H9 (cell line): ENCODE results near the gene KCNN3. TPM values are rescaled to one million over a fixed set of nuclear protein-coding genes. Genes with fewer than 3 reads are reported as not detected.
"Not testable (repeated sequence)": the region's sequence is repeated elsewhere in the genome, so short reads cannot be mapped to it uniquely, and the experiment has no call there.

Source experiments
- DNase-seq: peaks from one replicate; pipeline ENCODE4 v3.0.0-alpha.2; 2017
- H2AFZ ChIP-seq: one replicate; pipeline ENCODE4 v1.6.1; 2013; ENCODE audit warnings: mild to moderate bottlenecking, low read length, control low read depth, moderate library complexity
- H2AK5ac ChIP-seq: 2 replicates; pipeline ENCODE4 v1.6.1; 2013; ENCODE audit warnings: low read length, control low read depth, mixed read lengths; ENCODE audit not compliant: insufficient read length
- H2BK120ac ChIP-seq: one replicate; pipeline ENCODE4 v1.6.1; 2013; ENCODE audit warnings: low read depth, mild to moderate bottlenecking, low read length, control low read depth, inconsistent platforms; ENCODE audit not compliant: poor library complexity, severe bottlenecking
- H2BK12ac ChIP-seq: 2 replicates; pipeline ENCODE4 v1.6.1; 2013; ENCODE audit warnings: low read length, control low read depth, mixed read lengths, low read depth; ENCODE audit not compliant: insufficient read length
- H2BK15ac ChIP-seq: 2 replicates; pipeline ENCODE4 v1.6.1; 2013; ENCODE audit warnings: low read depth, low read length, control low read depth
- H2BK20ac ChIP-seq: one replicate; pipeline ENCODE4 v1.6.1; 2013; ENCODE audit warnings: low read depth, mild to moderate bottlenecking, low read length, control low read depth, inconsistent platforms; ENCODE audit not compliant: poor library complexity, severe bottlenecking
- H2BK5ac ChIP-seq: 2 replicates; pipeline ENCODE4 v1.6.1; 2013; ENCODE audit warnings: low read length, control low read depth, mixed read lengths; ENCODE audit not compliant: insufficient read length
- H3K14ac ChIP-seq: 2 replicates; pipeline ENCODE4 v1.6.1; 2013; ENCODE audit warnings: low read length, control low read depth; ENCODE audit not compliant: insufficient read depth
- H3K18ac ChIP-seq: 2 replicates; pipeline ENCODE4 v1.6.1; 2013; ENCODE audit warnings: low read depth, mild to moderate bottlenecking, mixed read lengths, low read length, control low read depth; ENCODE audit not compliant: insufficient read length
- H3K23ac ChIP-seq: 2 replicates; pipeline ENCODE4 v1.6.1; 2013; ENCODE audit warnings: low read length, control low read depth, mixed read lengths, low read depth; ENCODE audit not compliant: insufficient read length
- H3K23me2 ChIP-seq: 2 replicates; pipeline ENCODE4 v1.6.1; 2013; ENCODE audit warnings: low read depth, mild to moderate bottlenecking, mixed read lengths, low read length, control low read depth; ENCODE audit not compliant: insufficient read length, poor library complexity, severe bottlenecking
- H3K27ac ChIP-seq: 2 replicates; pipeline ENCODE4 v1.5.1; 2013; ENCODE audit warnings: low read length, control low read depth, mixed read lengths, low read depth; ENCODE audit not compliant: insufficient read length
- H3K27me3 ChIP-seq: 2 replicates; pipeline ENCODE4 v1.6.1; 2013; ENCODE audit warnings: low read length, control low read depth, inconsistent platforms; ENCODE audit not compliant: insufficient read depth
- H3K4ac ChIP-seq: 2 replicates; pipeline ENCODE4 v1.6.1; 2013; ENCODE audit warnings: low read depth, mild to moderate bottlenecking, control low read depth, inconsistent platforms, low read length, moderate library complexity
- H3K4me1 ChIP-seq: 2 replicates; pipeline ENCODE4 v1.6.1; 2013; ENCODE audit warnings: low read length, control low read depth, inconsistent platforms; ENCODE audit not compliant: insufficient read depth
- H3K4me2 ChIP-seq: 2 replicates; pipeline ENCODE4 v1.6.1; 2013; ENCODE audit warnings: low read length, control low read depth, mixed read lengths; ENCODE audit not compliant: insufficient read length, insufficient read depth
- H3K56ac ChIP-seq: 2 replicates; pipeline ENCODE4 v1.6.1; 2013; ENCODE audit warnings: low read depth, mild to moderate bottlenecking, mixed read lengths, low read length, control low read depth; ENCODE audit not compliant: insufficient read length
- H3K79me1 ChIP-seq: 2 replicates; pipeline ENCODE4 v1.6.1; 2013; ENCODE audit warnings: low read depth, mild to moderate bottlenecking, moderate library complexity, low read length, control low read depth, inconsistent platforms; ENCODE audit not compliant: insufficient read depth, poor library complexity, severe bottlenecking
- H3K79me2 ChIP-seq: 2 replicates; pipeline ENCODE4 v1.6.1; 2013; ENCODE audit warnings: low read length, control low read depth, inconsistent platforms; ENCODE audit not compliant: insufficient read depth
- H3K9ac ChIP-seq: 2 replicates; pipeline ENCODE4 v1.6.1; 2013; ENCODE audit warnings: low read length, control low read depth, mixed read lengths; ENCODE audit not compliant: insufficient read length; ENCODE audit errors: extremely low read depth
- H3K9me3 ChIP-seq: one replicate; pipeline ENCODE4 v1.6.1; 2013; ENCODE audit warnings: low read depth, low read length, inconsistent platforms; ENCODE audit not compliant: control insufficient read depth
- H3T11ph ChIP-seq: one replicate; pipeline ENCODE4 v1.6.1; 2013; ENCODE audit warnings: mild to moderate bottlenecking, low read length, control low read depth, inconsistent platforms
- H4K20me1 ChIP-seq: one replicate; pipeline ENCODE4 v1.6.1; 2013; ENCODE audit not compliant: control insufficient read depth, insufficient read length, insufficient read depth
- H4K5ac ChIP-seq: 2 replicates; pipeline ENCODE4 v1.6.1; 2013; ENCODE audit warnings: low read depth, mild to moderate bottlenecking, mixed read lengths, low read length, control low read depth; ENCODE audit not compliant: insufficient read length
- H4K8ac ChIP-seq: replicated peaks from 2 replicates; pipeline ENCODE4 v1.6.1; 2013; ENCODE audit warnings: low read length, control low read depth, mixed read lengths, low read depth; ENCODE audit not compliant: insufficient read length
- H4K91ac ChIP-seq: 2 replicates; pipeline ENCODE4 v1.6.1; 2013; ENCODE audit warnings: low read depth, mild to moderate bottlenecking, moderate library complexity, mixed read lengths, low read length, control low read depth; ENCODE audit not compliant: insufficient read length
- H3K27ac Mint-ChIP-seq, 3 experiments: 2 replicates in 2 of 3; 3 replicates in 1 of 3; pipeline ENCODE4 v1.8.0; 2020 to 2021; ENCODE audit warnings: mixed read lengths in 3 of 3, mild to moderate bottlenecking in 1 of 3, moderate library complexity in 1 of 3
- H3K27me3 Mint-ChIP-seq: 2 replicates; pipeline ENCODE4 v1.8.0; 2021; ENCODE audit warnings: low read depth, mild to moderate bottlenecking, moderate library complexity, mixed read lengths
- H3K36me3 Mint-ChIP-seq, 3 experiments: 2 replicates in 2 of 3; 3 replicates in 1 of 3; pipeline ENCODE4 v1.8.0; 2020 to 2021; ENCODE audit warnings: low read depth in 3 of 3, mixed read lengths in 3 of 3; ENCODE audit not compliant: insufficient read depth in 1 of 3
- H3K4me1 Mint-ChIP-seq, 2 experiments: 2 replicates each; pipeline ENCODE4 v1.8.0; 2020; ENCODE audit warnings: mixed read lengths in 2 of 2
- H3K4me3 Mint-ChIP-seq, 2 experiments: 2 replicates in 1 of 2; 3 replicates in 1 of 2; pipeline ENCODE4 v1.8.0; 2020 to 2021; ENCODE audit warnings: mild to moderate bottlenecking in 2 of 2, mixed read lengths in 2 of 2, moderate library complexity in 1 of 2
- H3K9me3 Mint-ChIP-seq, 2 experiments: 2 replicates in 1 of 2; 3 replicates in 1 of 2; pipeline ENCODE4 v1.8.0; 2020; ENCODE audit warnings: mild to moderate bottlenecking in 2 of 2, mixed read lengths in 2 of 2, moderate library complexity in 1 of 2
- WGBS: extraction: QIAGEN DNeasy Blood & Tissue Kit; methylation state at CpG from one replicate; pipeline ENCODE4 v1.1.7; 2013; ENCODE audit warnings: missing lambda C conversion rate, low lambda C conversion rate, mixed read lengths; ENCODE audit not compliant: insufficient read length; ENCODE audit errors: extremely low coverage; 5-methylcytosine and 5-hydroxymethylcytosine counted together
- total RNA-seq: library from RNA; stranded (reverse); gene quantifications from 2 replicates; pipeline ENCODE4 v1.2.1, GENCODE V29; 2021

KCNN3 gene
- total RNA-seq, 1 experiment from 2014 or later = 0.83 TPM

DNA sequence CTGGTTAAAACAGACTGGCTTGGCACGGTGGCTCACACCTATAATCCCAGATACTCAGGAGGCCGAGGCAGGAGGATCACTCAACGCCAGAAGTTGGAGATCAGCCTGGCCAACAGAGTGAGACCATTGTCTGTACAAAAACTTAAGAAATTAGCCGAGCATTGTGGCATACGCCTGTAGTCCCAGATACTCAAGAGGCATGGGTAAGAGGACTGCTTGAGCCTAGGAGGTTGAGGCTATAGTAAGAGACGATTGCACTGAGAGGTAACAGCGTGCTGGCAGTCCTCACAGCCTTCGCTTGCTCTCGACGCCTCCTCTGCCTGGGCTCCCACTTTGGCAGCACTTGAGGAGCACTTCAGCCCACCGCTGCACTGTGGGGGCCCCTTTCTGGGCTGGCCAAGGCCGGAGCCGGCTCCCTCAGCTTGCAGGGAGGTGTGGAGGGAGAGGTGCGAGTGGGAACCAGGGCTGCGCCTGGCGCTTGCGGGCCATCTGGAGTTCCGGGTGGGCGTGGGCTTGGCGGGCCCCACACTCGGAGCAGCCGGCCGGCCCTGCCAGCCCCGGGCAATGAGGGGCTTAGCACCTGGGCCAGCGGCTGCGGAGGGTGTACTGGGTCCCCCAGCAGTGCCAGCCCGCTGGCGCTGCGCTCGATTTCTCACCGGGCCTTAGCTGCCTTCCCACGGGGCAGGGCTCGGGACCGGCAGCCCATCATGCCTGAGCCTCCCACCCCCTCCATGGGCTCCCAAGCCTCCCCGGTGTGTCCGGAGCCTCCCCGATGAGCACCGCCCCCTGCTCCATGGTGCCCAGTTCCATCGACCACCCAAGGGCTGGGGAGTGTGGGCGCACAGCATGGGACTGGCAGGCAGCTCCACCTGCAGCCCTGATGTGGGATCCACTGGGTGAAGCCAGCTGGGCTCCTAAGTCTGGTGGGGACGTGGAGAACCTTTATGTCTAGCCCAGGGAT, 199.5 kb downstream of the KCNN3 start:
- not testable (repeated sequence) for H2BK20ac ChIP-seq, H3K27me3 Mint-ChIP-seq, H3K27me3 ChIP-seq, H2BK120ac ChIP-seq, H3T11ph ChIP-seq, H3K4me1 ChIP-seq, H3K36me3 Mint-ChIP-seq, H2BK5ac ChIP-seq, H4K8ac ChIP-seq, H2BK12ac ChIP-seq, H3K27ac ChIP-seq, H3K23ac ChIP-seq, H2AK5ac ChIP-seq, H2AFZ ChIP-seq, H3K9ac ChIP-seq, H3K56ac ChIP-seq, H3K14ac ChIP-seq, H4K91ac ChIP-seq, H3K4ac ChIP-seq, H2BK15ac ChIP-seq, H3K18ac ChIP-seq, H3K79me2 ChIP-seq, H3K27ac Mint-ChIP-seq, H3K9me3 ChIP-seq, H4K5ac ChIP-seq, H3K4me3 Mint-ChIP-seq, H3K4me2 ChIP-seq, H3K9me3 Mint-ChIP-seq, H3K79me1 ChIP-seq, H4K20me1 ChIP-seq, H3K23me2 ChIP-seq, DNase-seq
- peaks cover 20 to 25% of the 10 kb centered on the region in 2 experiments for H3K4me1 Mint-ChIP-seq
- no CpG with 5 or more reads among the region's 41 CpGs for WGBS
